ENCODE data around the gene ANKHD1. TPM values are rescaled to one million over a fixed set of nuclear protein-coding genes. Genes with fewer than 3 reads are reported as not detected.

Gene ANKHD1
- polyA plus RNA-seq, 2 donors = 37.7 to 43.2 TPM

- WGBS, 2 donors = 3 to 10% methylated on average over 2 of the region's 2 CpGs
- H3K9me3 ChIP-seq (ENCODE audit: control insufficient read depth in 2 of 2, insufficient read depth in 1 of 2, low read depth in 1 of 2, low read length in 1 of 2) = no peaks in the 10 kb centered on the region
- no peak overlapping the region for H3K27ac ChIP-seq (ENCODE audit: low read depth in 2 of 2, low read length in 1 of 2)
- no peaks in the 10 kb centered on the region for H3K36me3 ChIP-seq (ENCODE audit: control insufficient read depth in 2 of 2, insufficient read depth in 2 of 2, low read length in 1 of 2)
- H3K4me1 ChIP-seq (ENCODE audit: control insufficient read depth in 2 of 2, insufficient read depth in 2 of 2, low read length in 1 of 2) = peaks cover 0 to 1% of the 10 kb centered on the region in 2 donors
- no peak overlapping the region for H3K4me3 ChIP-seq (ENCODE audit: low read depth in 1 of 2, low read length in 2 of 2)
- H3K27me3 ChIP-seq (ENCODE audit: control insufficient read depth in 1 of 2, insufficient read depth in 2 of 2, low read length in 2 of 2) = no peaks in the 10 kb centered on the region
Observed at GRCh38 chr5:140372971-140373487, 28.6 kb upstream of the ANKHD1 start.

- Histone ChIP-seq H3K9me3 (ENCODE audit: control insufficient read depth in 2 of 2, insufficient read depth in 1 of 2, low read depth in 1 of 2, low read length in 1 of 2) (no peaks in the 10 kb centered on the region), H3K27me3 (ENCODE audit: control insufficient read depth in 1 of 2, insufficient read depth in 2 of 2, low read length in 2 of 2) (no peaks in the 10 kb centered on the region), H3K4me1 (ENCODE audit: control insufficient read depth in 2 of 2, insufficient read depth in 2 of 2, low read length in 1 of 2) (no peaks in the 10 kb centered on the region), H3K27ac (ENCODE audit: low read depth in 2 of 2, low read length in 1 of 2) (no peak overlapping the region), H3K36me3 (ENCODE audit: control insufficient read depth in 2 of 2, insufficient read depth in 2 of 2, low read length in 1 of 2) (no peaks in the 10 kb centered on the region), H3K4me3 (ENCODE audit: low read depth in 1 of 2, low read length in 2 of 2) (no peak overlapping the region)
- WGBS, 2 donors = 85 to 91% methylated on average over 4 of the region's 4 CpGs
Observed at GRCh38 chr5:140381351-140381750, 20.3 kb upstream of the ANKHD1 start.

DNA sequence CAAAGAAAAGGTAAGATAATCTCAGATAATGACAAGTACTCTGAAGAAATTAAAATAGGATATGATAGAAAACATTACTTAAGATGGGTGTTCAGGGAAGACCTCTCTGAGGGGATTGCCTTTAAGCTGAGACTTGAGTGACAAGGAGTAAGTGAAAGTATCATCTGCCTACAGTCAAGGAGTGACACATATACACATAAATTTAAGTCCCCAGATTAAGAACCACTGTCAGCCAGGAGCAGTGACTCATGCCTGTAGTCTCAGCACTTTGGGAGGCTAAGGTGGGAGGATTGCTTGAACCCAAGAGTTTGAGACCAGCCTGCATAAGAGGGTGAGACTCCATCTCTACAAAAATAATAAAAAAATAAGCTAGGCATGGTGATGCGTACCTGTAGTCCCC, 19.7 kb upstream of the ANKHD1 start:
- no peaks in the 10 kb centered on the region for H3K27me3 ChIP-seq (ENCODE audit: control insufficient read depth in 1 of 2, insufficient read depth in 2 of 2, low read length in 2 of 2)
- H3K4me1 ChIP-seq (ENCODE audit: control insufficient read depth in 2 of 2, insufficient read depth in 2 of 2, low read length in 1 of 2) = no peaks in the 10 kb centered on the region
- no peak overlapping the region for H3K4me3 ChIP-seq (ENCODE audit: low read depth in 1 of 2, low read length in 2 of 2)
- H3K9me3 ChIP-seq (ENCODE audit: control insufficient read depth in 2 of 2, insufficient read depth in 1 of 2, low read depth in 1 of 2, low read length in 1 of 2) = no peaks in the 10 kb centered on the region
- no peak overlapping the region for H3K27ac ChIP-seq (ENCODE audit: low read depth in 2 of 2, low read length in 1 of 2)
- H3K36me3 ChIP-seq (ENCODE audit: control insufficient read depth in 2 of 2, insufficient read depth in 2 of 2, low read length in 1 of 2) = no peaks in the 10 kb centered on the region
- WGBS, 2 donors = 91 to 92% methylated on average over 1 of the region's 1 CpG

DNA sequence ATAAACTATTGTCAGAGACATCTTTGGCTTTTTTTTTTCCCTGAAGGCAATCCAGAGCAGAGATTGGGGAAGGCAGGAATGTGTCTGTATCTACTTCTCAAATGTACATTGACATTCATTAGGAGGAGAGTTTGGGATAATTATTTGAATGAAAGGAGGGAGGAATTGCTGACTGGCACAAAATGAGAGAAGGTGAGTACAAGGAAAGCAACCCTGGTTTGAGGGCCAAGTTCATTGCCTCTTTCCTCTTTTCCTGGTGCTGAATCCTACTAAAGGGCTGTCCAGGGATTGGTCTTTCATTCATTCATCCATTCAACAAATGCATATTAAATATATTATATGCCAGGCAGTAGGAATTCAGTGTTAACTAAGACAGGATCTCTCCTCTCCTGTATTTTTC, 18.8 kb upstream of the ANKHD1 start:
- no peaks in the 10 kb centered on the region for H3K4me1 ChIP-seq (ENCODE audit: control insufficient read depth in 2 of 2, insufficient read depth in 2 of 2, low read length in 1 of 2)
- no peak overlapping the region for H3K4me3 ChIP-seq (ENCODE audit: low read depth in 1 of 2, low read length in 2 of 2)
- H3K9me3 ChIP-seq (ENCODE audit: control insufficient read depth in 2 of 2, insufficient read depth in 1 of 2, low read depth in 1 of 2, low read length in 1 of 2) = no peaks in the 10 kb centered on the region
- no peak overlapping the region for H3K27ac ChIP-seq (ENCODE audit: low read depth in 2 of 2, low read length in 1 of 2)
- no peaks in the 10 kb centered on the region for H3K36me3 ChIP-seq (ENCODE audit: control insufficient read depth in 2 of 2, insufficient read depth in 2 of 2, low read length in 1 of 2)
- no peaks in the 10 kb centered on the region for H3K27me3 ChIP-seq (ENCODE audit: control insufficient read depth in 1 of 2, insufficient read depth in 2 of 2, low read length in 2 of 2)

- Histone ChIP-seq H3K4me1 (ENCODE audit: control insufficient read depth in 2 of 2, insufficient read depth in 2 of 2, low read length in 1 of 2) (no peaks in the 10 kb centered on the region), H3K4me3 (ENCODE audit: low read depth in 1 of 2, low read length in 2 of 2) (no peak overlapping the region), H3K36me3 (ENCODE audit: control insufficient read depth in 2 of 2, insufficient read depth in 2 of 2, low read length in 1 of 2) (no peaks in the 10 kb centered on the region), H3K9me3 (ENCODE audit: control insufficient read depth in 2 of 2, insufficient read depth in 1 of 2, low read depth in 1 of 2, low read length in 1 of 2) (no peaks in the 10 kb centered on the region), H3K27me3 (ENCODE audit: control insufficient read depth in 1 of 2, insufficient read depth in 2 of 2, low read length in 2 of 2) (no peaks in the 10 kb centered on the region), H3K27ac (ENCODE audit: low read depth in 2 of 2, low read length in 1 of 2) (no peak overlapping the region)
- 85 to 93% methylated on average over 2 of the region's 2 CpGs for WGBS, 2 donors
Observed at GRCh38 chr5:140383300-140383699, 18.3 kb upstream of the ANKHD1 start.

GRCh38 chr5:140388052-140388451, 13.6 kb upstream of the ANKHD1 start:
- WGBS, 2 donors = 93 to 98% methylated on average over 2 of the region's 2 CpGs
- H3K27ac ChIP-seq (ENCODE audit: low read depth in 2 of 2, low read length in 1 of 2) = no peak overlapping the region
- no peaks in the 10 kb centered on the region for H3K9me3 ChIP-seq (ENCODE audit: control insufficient read depth in 2 of 2, insufficient read depth in 1 of 2, low read depth in 1 of 2, low read length in 1 of 2)
- no peaks in the 10 kb centered on the region for H3K27me3 ChIP-seq (ENCODE audit: control insufficient read depth in 1 of 2, insufficient read depth in 2 of 2, low read length in 2 of 2)
- H3K36me3 ChIP-seq (ENCODE audit: control insufficient read depth in 2 of 2, insufficient read depth in 2 of 2, low read length in 1 of 2) = no peaks in the 10 kb centered on the region
- H3K4me1 ChIP-seq (ENCODE audit: control insufficient read depth in 2 of 2, insufficient read depth in 2 of 2, low read length in 1 of 2) = no peaks in the 10 kb centered on the region
- no peak overlapping the region for H3K4me3 ChIP-seq (ENCODE audit: low read depth in 1 of 2, low read length in 2 of 2)

GRCh38 chr5:140391312-140391711, 10.3 kb upstream of the ANKHD1 start:
- peak overlapping the region; percentile 20 to 34 for H3K27ac ChIP-seq (ENCODE audit: low read depth in 2 of 2, low read length in 1 of 2)
- H3K4me1 ChIP-seq (ENCODE audit: control insufficient read depth in 2 of 2, insufficient read depth in 2 of 2, low read length in 1 of 2) = no peaks in the 10 kb centered on the region
- H3K36me3 ChIP-seq (ENCODE audit: control insufficient read depth in 2 of 2, insufficient read depth in 2 of 2, low read length in 1 of 2) = no peaks in the 10 kb centered on the region
- H3K9me3 ChIP-seq (ENCODE audit: control insufficient read depth in 2 of 2, insufficient read depth in 1 of 2, low read depth in 1 of 2, low read length in 1 of 2) = no peaks in the 10 kb centered on the region
- WGBS, 2 donors = 68 to 78% methylated on average over 1 of the region's 1 CpG
- no peaks in the 10 kb centered on the region for H3K27me3 ChIP-seq (ENCODE audit: control insufficient read depth in 1 of 2, insufficient read depth in 2 of 2, low read length in 2 of 2)
- H3K4me3 ChIP-seq (ENCODE audit: low read depth in 1 of 2, low read length in 2 of 2) = no peak overlapping the region

- Histone ChIP-seq H3K4me1 (ENCODE audit: control insufficient read depth in 2 of 2, insufficient read depth in 2 of 2, low read length in 1 of 2) (no peaks in the 10 kb centered on the region), H3K27ac (ENCODE audit: low read depth in 2 of 2, low read length in 1 of 2) (peak overlapping the region; percentile 20 to 34), H3K27me3 (ENCODE audit: control insufficient read depth in 1 of 2, insufficient read depth in 2 of 2, low read length in 2 of 2) (no peaks in the 10 kb centered on the region), H3K9me3 (ENCODE audit: control insufficient read depth in 2 of 2, insufficient read depth in 1 of 2, low read depth in 1 of 2, low read length in 1 of 2) (no peaks in the 10 kb centered on the region), H3K36me3 (ENCODE audit: control insufficient read depth in 2 of 2, insufficient read depth in 2 of 2, low read length in 1 of 2) (no peaks in the 10 kb centered on the region), H3K4me3 (ENCODE audit: low read depth in 1 of 2, low read length in 2 of 2) (no peak overlapping the region)
- WGBS, 2 donors = 68 to 90% methylated on average over 1 of the region's 1 CpG
Observed at GRCh38 chr5:140391732-140392131, 9.9 kb upstream of the ANKHD1 start.

- H3K27ac ChIP-seq (ENCODE audit: low read depth in 2 of 2, low read length in 1 of 2) = no peak overlapping the region
- no peaks in the 10 kb centered on the region for H3K4me1 ChIP-seq (ENCODE audit: control insufficient read depth in 2 of 2, insufficient read depth in 2 of 2, low read length in 1 of 2)
- no peaks in the 10 kb centered on the region for H3K27me3 ChIP-seq (ENCODE audit: control insufficient read depth in 1 of 2, insufficient read depth in 2 of 2, low read length in 2 of 2)
- no peaks in the 10 kb centered on the region for H3K36me3 ChIP-seq (ENCODE audit: control insufficient read depth in 2 of 2, insufficient read depth in 2 of 2, low read length in 1 of 2)
- no peaks in the 10 kb centered on the region for H3K9me3 ChIP-seq (ENCODE audit: control insufficient read depth in 2 of 2, insufficient read depth in 1 of 2, low read depth in 1 of 2, low read length in 1 of 2)
- WGBS, 2 donors = 91 to 100% methylated on average over 2 of the region's 2 CpGs
- H3K4me3 ChIP-seq (ENCODE audit: low read depth in 1 of 2, low read length in 2 of 2) = no peak overlapping the region
Observed at GRCh38 chr5:140393738-140394137, 7.9 kb upstream of the ANKHD1 start.

DNA sequence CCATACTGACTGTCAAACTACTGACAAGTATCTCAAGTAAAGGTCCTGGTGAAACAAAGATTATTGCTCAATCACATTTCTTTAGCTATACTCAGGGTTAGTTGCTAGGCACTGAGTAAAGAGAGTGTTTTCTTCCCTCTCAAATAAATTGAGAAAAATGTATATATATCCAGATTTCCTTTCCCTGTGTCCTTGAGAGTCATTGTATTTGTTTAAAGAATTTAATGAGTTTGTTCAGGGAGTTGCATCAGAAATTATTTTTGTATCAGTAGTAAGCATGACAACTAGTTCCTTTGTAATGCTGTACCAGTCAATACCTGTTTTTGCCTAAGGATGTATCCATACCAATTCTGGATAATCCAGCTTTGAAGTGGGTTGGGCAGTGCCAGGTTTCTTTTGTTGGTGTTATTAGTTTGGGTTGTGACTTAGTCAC, 3.2 kb upstream of the ANKHD1 start:
- H3K4me3 ChIP-seq (ENCODE audit: low read depth in 1 of 2, low read length in 2 of 2) = no peak overlapping the region
- no peaks in the 10 kb centered on the region for H3K27me3 ChIP-seq (ENCODE audit: control insufficient read depth in 1 of 2, insufficient read depth in 2 of 2, low read length in 2 of 2)
- no peaks in the 10 kb centered on the region for H3K9me3 ChIP-seq (ENCODE audit: control insufficient read depth in 2 of 2, insufficient read depth in 1 of 2, low read depth in 1 of 2, low read length in 1 of 2)
- H3K36me3 ChIP-seq (ENCODE audit: control insufficient read depth in 2 of 2, insufficient read depth in 2 of 2, low read length in 1 of 2) = no peaks in the 10 kb centered on the region
- no peaks in the 10 kb centered on the region for H3K4me1 ChIP-seq (ENCODE audit: control insufficient read depth in 2 of 2, insufficient read depth in 2 of 2, low read length in 1 of 2)
- H3K27ac ChIP-seq (ENCODE audit: low read depth in 2 of 2, low read length in 1 of 2) = no peak overlapping the region

Data from esophagus (tissue), 2 donors.